IMR-90 (cell line): ENCODE results near the gene ABCA8. TPM values are rescaled to one million over a fixed set of nuclear protein-coding genes. Genes with fewer than 3 reads are reported as not detected.

Source experiments
- ATAC-seq: fragments of 200-7000 bp; cut with Tn5 transposase; 2 replicates; pipeline ENCODE4 v1.9.1; 2020; ENCODE audit warnings: low read depth, mild to moderate bottlenecking, moderate library complexity
- BruUV-seq: library from RNA; stranded (reverse); fragments of 400-500 nt; replicated peaks from 2 replicates; lab custom pipeline; 2021; lab: Mats Ljungman, UMichigan
- CTCF ChIA-PET: fragments of 300-600 bp; formaldehyde crosslinking; extraction: SDS; loops from one replicate; lab custom pipeline; 2021; ENCODE audit warnings: antibody characterized with exemption; lab: Yijun Ruan, JAX
- POLR2A ChIA-PET: fragments of 300-600 bp; sonication (Branson Sonifier 250); formaldehyde crosslinking; loops from one replicate; lab custom pipeline; 2022; ENCODE audit warnings: antibody characterized with exemption; ENCODE audit not compliant: unreplicated experiment; lab: Charles Lee
- DNase-seq: peaks from one replicate; pipeline ENCODE4 v3.0.0; 2013
- H2AFZ ChIP-seq: replicated peaks from 2 replicates; pipeline ENCODE3; 2013; ENCODE audit warnings: low read length, mild to moderate bottlenecking; ENCODE audit not compliant: poor library complexity
- H2AK5ac ChIP-seq: 2 replicates; pipeline ENCODE4 v1.6.1; 2013; ENCODE audit warnings: low read depth, low read length, inconsistent platforms
- H2AK9ac ChIP-seq: replicated peaks from 2 replicates; pipeline ENCODE3; 2013; ENCODE audit warnings: mild to moderate bottlenecking, low read depth, low read length, moderate library complexity; ENCODE audit not compliant: poor library complexity
- H2BK120ac ChIP-seq: 2 replicates; pipeline ENCODE4 v1.6.1; 2013; ENCODE audit warnings: low read depth, low read length, inconsistent platforms
- H2BK15ac ChIP-seq: 3 replicates; pipeline ENCODE4 v1.6.1; 2013; ENCODE audit warnings: low read depth, low read length, inconsistent platforms
- H2BK20ac ChIP-seq: 2 replicates; pipeline ENCODE4 v1.6.1; 2013; ENCODE audit warnings: low read depth, mild to moderate bottlenecking, inconsistent platforms, low read length, moderate library complexity
- H2BK5ac ChIP-seq: 2 replicates; pipeline ENCODE4 v1.6.1; 2013; ENCODE audit warnings: mild to moderate bottlenecking, low read depth, low read length, inconsistent platforms; ENCODE audit not compliant: poor library complexity, severe bottlenecking
- H3K14ac ChIP-seq: replicated peaks from 2 replicates; pipeline ENCODE4 v1.6.1; 2013; ENCODE audit warnings: low read depth, low read length, inconsistent platforms
- H3K18ac ChIP-seq: 2 replicates; pipeline ENCODE4 v1.6.1; 2013; ENCODE audit warnings: low read depth, low read length, control low read depth
- H3K23ac ChIP-seq: 2 replicates; pipeline ENCODE4 v1.6.1; 2013; ENCODE audit warnings: low read depth, low read length, inconsistent platforms
- H3K27ac ChIP-seq: 2 replicates; pipeline ENCODE4 v1.5.1; 2013; ENCODE audit warnings: mild to moderate bottlenecking, control low read depth, low read length; ENCODE audit not compliant: insufficient read depth
- H3K27me3 ChIP-seq: 2 replicates; pipeline ENCODE4 v1.6.1; 2013; ENCODE audit warnings: low read length; ENCODE audit not compliant: control insufficient read depth, insufficient read depth
- H3K36me3 ChIP-seq: 2 replicates; pipeline ENCODE4 v1.6.1; 2013; ENCODE audit warnings: low read length, mixed read lengths; ENCODE audit not compliant: control insufficient read depth, insufficient read depth
- H3K4ac ChIP-seq: 2 replicates; pipeline ENCODE4 v1.6.1; 2013; ENCODE audit warnings: low read depth, low read length, inconsistent platforms
- H3K4me1 ChIP-seq: 2 replicates; pipeline ENCODE4 v1.6.1; 2013; ENCODE audit warnings: low read length, mixed read lengths; ENCODE audit not compliant: control insufficient read depth, insufficient read depth
- H3K4me2 ChIP-seq: 2 replicates; pipeline ENCODE4 v1.6.1; 2013; ENCODE audit warnings: low read depth, mild to moderate bottlenecking, control low read depth, low read length, moderate library complexity
- H3K4me3 ChIP-seq: 2 replicates; pipeline ENCODE4 v1.5.1; 2013; ENCODE audit warnings: low read depth, mild to moderate bottlenecking, control low read depth, low read length, moderate library complexity; ENCODE audit not compliant: insufficient read depth
- H3K56ac ChIP-seq: 2 replicates; pipeline ENCODE4 v1.6.1; 2013; ENCODE audit warnings: low read length, inconsistent platforms; ENCODE audit not compliant: insufficient read depth; ENCODE audit errors: extremely low read depth
- H3K79me1 ChIP-seq, 2 experiments: 2 replicates each; pipeline ENCODE4 v1.6.1; 2013; ENCODE audit warnings: low read length in 2 of 2, inconsistent platforms in 1 of 2, low read depth in 1 of 2
- H3K9ac ChIP-seq: 2 replicates; pipeline ENCODE4 v1.6.1; 2013; ENCODE audit warnings: low read depth, low read length, control low read depth
- H3K9me1 ChIP-seq: 2 replicates; pipeline ENCODE4 v1.6.1; 2013; ENCODE audit warnings: low read length, inconsistent platforms; ENCODE audit not compliant: insufficient read depth
- H3K9me3 ChIP-seq: 2 replicates; pipeline ENCODE4 v1.6.1; 2013; ENCODE audit warnings: low read length; ENCODE audit not compliant: control insufficient read depth, insufficient read depth
- H4K20me1 ChIP-seq: 2 replicates; pipeline ENCODE4 v1.6.1; 2013; ENCODE audit warnings: low read length, inconsistent platforms; ENCODE audit not compliant: insufficient read depth
- H4K5ac ChIP-seq: 2 replicates; pipeline ENCODE4 v1.6.1; 2013; ENCODE audit warnings: mild to moderate bottlenecking, low read depth, low read length, control low read depth
- H4K8ac ChIP-seq, 2 experiments: 2 replicates each; pipeline ENCODE4 v1.6.1; 2013; ENCODE audit warnings: low read depth in 2 of 2, low read length in 2 of 2, control low read depth in 1 of 2, inconsistent platforms in 1 of 2
- H4K91ac ChIP-seq: 2 replicates; pipeline ENCODE4 v1.6.1; 2013; ENCODE audit warnings: low read depth, low read length, inconsistent platforms; ENCODE audit not compliant: insufficient read depth
- BHLHE40 ChIP-seq: fragments of 150-350 bp; IDR thresholded peaks from 2 replicates; pipeline ENCODE4 v1.6.1; 2016; ENCODE audit warnings: mild to moderate bottlenecking, low read depth, low read length
- CEBPB ChIP-seq: IDR thresholded peaks from 2 replicates; pipeline ENCODE4 v1.6.1; 2012; ENCODE audit warnings: low read depth, low read length, improper control_type of control experiment
- CHD1 ChIP-seq: IDR thresholded peaks from 2 replicates; pipeline ENCODE4 v1.6.1; 2012; ENCODE audit warnings: low read depth, low read length, improper control_type of control experiment
- FOS ChIP-seq: fragments of 150-350 bp; IDR thresholded peaks from 2 replicates; pipeline ENCODE4 v1.6.1; 2016; ENCODE audit warnings: low read depth, low read length
- MAFK ChIP-seq: IDR thresholded peaks from 2 replicates; pipeline ENCODE4 v1.6.1; 2012; ENCODE audit warnings: low read depth, low read length, improper control_type of control experiment
- MAZ ChIP-seq: IDR thresholded peaks from 2 replicates; pipeline ENCODE4 v1.6.1; 2012; ENCODE audit warnings: low read depth, mild to moderate bottlenecking, low read length, improper control_type of control experiment, moderate library complexity, borderline replicate concordance
- MXI1 ChIP-seq: IDR thresholded peaks from 2 replicates; pipeline ENCODE4 v1.6.1; 2012; ENCODE audit warnings: low read depth, mild to moderate bottlenecking, low read length, moderate library complexity, borderline replicate concordance
- NFE2L2 ChIP-seq: fragments of 150-350 bp; IDR thresholded peaks from 2 replicates; pipeline ENCODE4 v1.6.1; 2016; ENCODE audit warnings: low read depth, mild to moderate bottlenecking, low read length
- POLR2A ChIP-seq: IDR thresholded peaks from 2 replicates; pipeline ENCODE4 v1.6.1; 2012; ENCODE audit warnings: mild to moderate bottlenecking, low read depth, low read length
- RAD21 ChIP-seq: IDR thresholded peaks from 2 replicates; pipeline ENCODE4 v1.6.1; 2012; ENCODE audit warnings: low read length, improper control_type of control experiment
- RCOR1 ChIP-seq: IDR thresholded peaks from 2 replicates; pipeline ENCODE4 v1.6.1; 2012; ENCODE audit warnings: mild to moderate bottlenecking, low read length, improper control_type of control experiment; ENCODE audit not compliant: insufficient replicate concordance
- RFX5 ChIP-seq: IDR thresholded peaks from 2 replicates; pipeline ENCODE4 v1.8.0; 2012; ENCODE audit warnings: low read depth, mild to moderate bottlenecking, low read length, moderate library complexity
- SMC3 ChIP-seq: fragments of 150-350 bp; IDR thresholded peaks from 2 replicates; pipeline ENCODE4 v1.6.1; 2016; ENCODE audit warnings: low read depth, mild to moderate bottlenecking, antibody characterized with exemption, low read length, moderate library complexity
- WGBS, 2 experiments: methylation state at CpG; one replicate each; pipeline versions ENCODE4 v1.1.5 to v1.1.7; 2013; ENCODE audit warnings: missing lambda C conversion rate in 2 of 2; ENCODE audit not compliant: insufficient read length in 1 of 2; ENCODE audit errors: extremely low coverage in 2 of 2; 5-methylcytosine and 5-hydroxymethylcytosine counted together
- dilution Hi-C: fragments of 300-500 bp; cut with HindIII; formaldehyde crosslinking; loops from one replicate; pipeline ENCODE4 v1.14.3; 2018; ENCODE audit warnings: low sequenced_read_pairs; ENCODE audit not compliant: unreplicated experiment
- in situ Hi-C: fragments of 300-500 bp; cut with MboI; formaldehyde crosslinking; loops from 3 replicates; pipeline ENCODE4 v1.14.3; 2019; ENCODE audit warnings: low sequenced_read_pairs, inconsistent platforms, mixed read lengths
- intact Hi-C: fragments of 100-400 bp; cut with micrococcal nuclease; formaldehyde crosslinking; loops from 2 replicates; pipeline ENCODE4 v1.10.0; 2022
- polyA plus RNA-seq, 3 experiments: library from polyadenylated mRNA; depleted of rRNA; stranded (reverse); fragments of >200 nt; gene quantifications; 2 replicates each; pipeline ENCODE4 v1.2.3, GENCODE V29; 2012; ENCODE audit warnings: low replicate concordance in 1 of 3
- total RNA-seq: library from RNA; depleted of rRNA; stranded (reverse); fragments of >200 nt; gene quantifications from 2 replicates; pipeline ENCODE4 v1.2.3, GENCODE V29; 2012
- TF ChIP-seq, protein P1 (sequence below): fragments of 150-350 bp; IDR thresholded peaks from 2 replicates; pipeline ENCODE4 v1.6.1; 2016; ENCODE audit warnings: low read depth, mild to moderate bottlenecking, low read length, moderate library complexity, borderline replicate concordance
- TF ChIP-seq, protein P2 (sequence below): conservative IDR thresholded peaks from 2 replicates; pipeline ENCODE4 v1.5.1; 2012; ENCODE audit warnings: mild to moderate bottlenecking, low read depth, low read length, improper control_type of control experiment
- TF ChIP-seq, protein P3 (sequence below): fragments of 150-350 bp; IDR thresholded peaks from 2 replicates; pipeline ENCODE4 v1.6.1; 2017; ENCODE audit warnings: mild to moderate bottlenecking, antibody characterized with exemption, low read length, low read depth

Gene ABCA8
- total and polyA plus RNA-seq, 2 of the 4 experiments (the other 2 are of a cell fraction): 1.8 TPM

GRCh38 chr17:68863091-68863652 is 92.0 kb downstream of the ABCA8 start:
- H4K8ac ChIP-seq: no peak overlapping the region
- no peak overlapping the region for H2AK9ac ChIP-seq
- no peak overlapping the region for H3K4me3 ChIP-seq
- TF ChIP-seq, protein P1, sequence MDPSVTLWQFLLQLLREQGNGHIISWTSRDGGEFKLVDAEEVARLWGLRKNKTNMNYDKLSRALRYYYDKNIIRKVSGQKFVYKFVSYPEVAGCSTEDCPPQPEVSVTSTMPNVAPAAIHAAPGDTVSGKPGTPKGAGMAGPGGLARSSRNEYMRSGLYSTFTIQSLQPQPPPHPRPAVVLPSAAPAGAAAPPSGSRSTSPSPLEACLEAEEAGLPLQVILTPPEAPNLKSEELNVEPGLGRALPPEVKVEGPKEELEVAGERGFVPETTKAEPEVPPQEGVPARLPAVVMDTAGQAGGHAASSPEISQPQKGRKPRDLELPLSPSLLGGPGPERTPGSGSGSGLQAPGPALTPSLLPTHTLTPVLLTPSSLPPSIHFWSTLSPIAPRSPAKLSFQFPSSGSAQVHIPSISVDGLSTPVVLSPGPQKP: no peak
- TF ChIP-seq CHD1 (no peak), RCOR1 (no peak), RAD21 (no peak), MAZ (no peak), CEBPB (no peak), SMC3 (no peak), FOS (no peak), POLR2A (no peak), BHLHE40 (no peak), MXI1 (no peak), RFX5 (no peak), MAFK (no peak), NFE2L2 (no peak)
- TF ChIP-seq, protein P2, sequence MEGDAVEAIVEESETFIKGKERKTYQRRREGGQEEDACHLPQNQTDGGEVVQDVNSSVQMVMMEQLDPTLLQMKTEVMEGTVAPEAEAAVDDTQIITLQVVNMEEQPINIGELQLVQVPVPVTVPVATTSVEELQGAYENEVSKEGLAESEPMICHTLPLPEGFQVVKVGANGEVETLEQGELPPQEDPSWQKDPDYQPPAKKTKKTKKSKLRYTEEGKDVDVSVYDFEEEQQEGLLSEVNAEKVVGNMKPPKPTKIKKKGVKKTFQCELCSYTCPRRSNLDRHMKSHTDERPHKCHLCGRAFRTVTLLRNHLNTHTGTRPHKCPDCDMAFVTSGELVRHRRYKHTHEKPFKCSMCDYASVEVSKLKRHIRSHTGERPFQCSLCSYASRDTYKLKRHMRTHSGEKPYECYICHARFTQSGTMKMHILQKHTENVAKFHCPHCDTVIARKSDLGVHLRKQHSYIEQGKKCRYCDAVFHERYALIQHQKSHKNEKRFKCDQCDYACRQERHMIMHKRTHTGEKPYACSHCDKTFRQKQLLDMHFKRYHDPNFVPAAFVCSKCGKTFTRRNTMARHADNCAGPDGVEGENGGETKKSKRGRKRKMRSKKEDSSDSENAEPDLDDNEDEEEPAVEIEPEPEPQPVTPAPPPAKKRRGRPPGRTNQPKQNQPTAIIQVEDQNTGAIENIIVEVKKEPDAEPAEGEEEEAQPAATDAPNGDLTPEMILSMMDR: no peak
- TF ChIP-seq, protein P3, sequence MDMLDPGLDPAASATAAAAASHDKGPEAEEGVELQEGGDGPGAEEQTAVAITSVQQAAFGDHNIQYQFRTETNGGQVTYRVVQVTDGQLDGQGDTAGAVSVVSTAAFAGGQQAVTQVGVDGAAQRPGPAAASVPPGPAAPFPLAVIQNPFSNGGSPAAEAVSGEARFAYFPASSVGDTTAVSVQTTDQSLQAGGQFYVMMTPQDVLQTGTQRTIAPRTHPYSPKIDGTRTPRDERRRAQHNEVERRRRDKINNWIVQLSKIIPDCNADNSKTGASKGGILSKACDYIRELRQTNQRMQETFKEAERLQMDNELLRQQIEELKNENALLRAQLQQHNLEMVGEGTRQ: no peak
- no peak overlapping the region for H2BK120ac ChIP-seq
- no peak overlapping the region for H3K4me2 ChIP-seq
- H3K9me3 ChIP-seq: no peaks in the 10 kb centered on the region
- H3K9ac ChIP-seq: no peak overlapping the region
- H2AFZ ChIP-seq: no peak overlapping the region
- no peaks in the 10 kb centered on the region for H3K36me3 ChIP-seq
- H2BK5ac ChIP-seq: no peak overlapping the region
- CTCF ChIA-PET: no interaction called here
- H3K79me1 ChIP-seq: no peaks in the 10 kb centered on the region
- intact Hi-C loops: no loop called here
- no peak overlapping the region for H4K91ac ChIP-seq
- no peak overlapping the region for H2BK15ac ChIP-seq
- no peak overlapping the region for H4K5ac ChIP-seq
- no peak overlapping the region for H3K27ac ChIP-seq
- H2BK20ac ChIP-seq: no peak overlapping the region
- H3K23ac ChIP-seq: no peak overlapping the region
- ATAC-seq (no peak), DNase-seq (no peak)
- no peak overlapping the region for H3K18ac ChIP-seq
- H4K20me1 ChIP-seq: no peaks in the 10 kb centered on the region
- no peaks in the 10 kb centered on the region for H3K27me3 ChIP-seq
- no peak overlapping the region for H2AK5ac ChIP-seq
- no peaks in the 10 kb centered on the region for H3K4me1 ChIP-seq
- H3K56ac ChIP-seq: no peak overlapping the region
- H3K4ac ChIP-seq: no peak overlapping the region
- no peak overlapping the region for H3K14ac ChIP-seq
- BruUV-seq: no TSS peak
- H3K9me1 ChIP-seq: no peaks in the 10 kb centered on the region
- dilution Hi-C loops: no loop called here
- no CpG with 5 or more reads among the region's 1 CpG for WGBS, 2 experiments
- POLR2A ChIA-PET: no interaction called here
- in situ Hi-C loops: no loop called here
